Measurements from ENCODE around the gene SCN2A.
"Not testable (repeated sequence)": the region's sequence is repeated elsewhere in the genome, so short reads cannot be mapped to it uniquely, and the experiment has no call there.

- TF ChIP-seq CTCF (conservative IDR thresholded peaks at IDR 0.05); EZH2 (IDR thresholded peaks at IDR 0.05; ENCODE audit: low read depth): not testable (repeated sequence)
Observed at GRCh38 chr2:165398603-165399002, 159.4 kb downstream of the SCN2A start.
